NCI-H2107 (cell line): ENCODE measurements around the gene KLHL11.

ENCODE experiments used
- DNase-seq: peaks from one replicate; lab custom pipeline; 2025; lab: John Stamatoyannopoulos, UW

KLHL11 gene

GRCh38 chr17:41810659-41811548 is 54.3 kb downstream of the KLHL11 start:
- no peak for DNase-seq

DNA sequence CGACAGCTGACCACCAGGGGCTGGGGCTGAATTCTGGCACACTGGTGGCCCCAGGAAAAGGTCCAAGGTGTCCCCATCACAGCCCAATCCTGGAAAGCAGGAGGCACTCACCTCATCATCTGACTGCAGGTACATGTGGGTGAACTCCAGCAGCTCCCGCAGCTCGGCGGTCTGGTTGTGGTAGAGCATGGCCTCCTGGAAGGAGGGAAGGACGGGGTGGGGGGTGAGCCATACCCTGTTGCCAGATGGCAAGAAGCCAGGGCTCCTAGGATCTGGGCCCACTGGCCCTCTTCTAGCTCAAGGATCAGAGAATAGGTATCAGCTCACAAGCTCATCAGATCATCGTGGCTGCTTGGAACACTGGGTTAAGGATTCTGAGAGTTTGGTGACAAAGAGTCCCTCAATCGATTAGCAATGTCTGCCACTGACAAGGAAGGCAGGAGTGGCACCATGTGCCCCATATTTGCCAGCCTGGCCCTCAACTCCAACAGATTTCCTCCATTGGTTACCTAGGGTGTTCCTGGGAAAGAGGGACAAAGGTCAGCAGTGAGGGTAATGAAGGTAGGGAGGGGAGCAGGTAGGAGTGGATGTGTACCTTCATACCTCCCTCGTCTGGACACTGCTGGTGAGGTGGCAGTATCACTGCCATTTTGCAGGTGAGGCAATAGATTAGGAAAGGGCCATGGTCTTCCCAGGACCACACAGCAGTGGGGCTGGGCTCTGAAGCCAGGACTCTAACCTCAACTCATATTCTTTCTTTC is 58.4 kb downstream of the KLHL11 start:
- DNase-seq: no peak
